Measurements from ENCODE around the gene CUBN. TPM values are rescaled to one million over a fixed set of nuclear protein-coding genes. Genes with fewer than 3 reads are reported as not detected.

CUBN gene
- total RNA-seq, 3 donors from 2014 or later (not counting 1 experiment from before 2014, with no cell fraction given): 4.7 to 5.6 (median 5.1) TPM

DNA sequence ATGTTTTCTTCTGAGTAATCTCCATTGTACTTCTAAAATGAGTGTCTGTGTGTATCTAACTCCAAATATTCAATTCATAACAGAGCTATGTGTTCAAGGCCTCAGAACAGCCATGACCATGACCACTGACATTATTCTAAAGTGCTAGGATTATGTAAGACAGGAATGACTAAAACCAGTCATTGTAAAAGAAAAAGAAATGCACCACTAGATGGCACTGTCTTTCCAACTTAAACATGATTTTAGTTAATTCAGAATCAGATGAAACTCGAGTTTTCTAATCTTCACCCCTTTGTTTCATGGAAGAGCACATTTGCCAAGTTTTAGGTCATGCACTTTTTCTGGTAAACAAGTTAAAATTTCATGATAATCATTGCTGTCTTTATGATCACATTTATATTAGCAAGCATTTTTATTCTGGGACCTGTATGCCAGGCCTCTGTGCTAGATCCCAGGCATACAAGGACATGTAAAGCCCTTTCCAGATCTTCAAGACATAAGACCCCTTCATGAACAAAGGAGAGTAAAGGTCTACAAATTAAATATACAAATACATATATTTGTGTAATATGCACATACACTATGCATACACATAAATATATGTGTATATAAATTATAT lies 286.2 kb downstream of the CUBN start:
- H3K4me3 Mint-ChIP-seq: no peak overlapping the region

DNA sequence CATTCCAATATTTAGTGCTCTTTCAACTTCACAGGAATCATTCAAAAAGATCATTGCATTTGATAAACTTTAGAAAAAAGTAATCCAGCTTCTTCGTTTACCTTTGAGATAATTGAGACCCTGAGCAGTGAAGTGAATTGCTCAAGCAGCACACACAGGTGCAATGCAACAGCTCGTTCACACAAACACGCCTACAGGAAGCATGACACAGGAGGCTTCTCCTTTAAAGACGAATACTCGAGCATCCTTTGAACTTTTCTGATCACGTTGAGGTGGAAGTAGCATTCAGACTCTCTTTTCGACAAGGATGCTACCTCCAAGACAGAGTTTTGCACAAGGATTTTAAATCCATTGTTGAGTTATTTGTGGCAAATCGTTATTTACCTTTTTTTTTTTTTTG lies 294.4 kb downstream of the CUBN start:
- no peak overlapping the region for H3K4me3 ChIP-seq (ENCODE audit: low read length)
- peak in 1 of 2 donors; percentile 72 for DNase-seq
- H3K4me3 Mint-ChIP-seq: no peak overlapping the region
- no peak overlapping the region for H3K27ac ChIP-seq (ENCODE audit: low read length)
- no peak for ATAC-seq
- no peaks in the 10 kb centered on the region for H3K9me3 Mint-ChIP-seq
- H3K4me1 ChIP-seq (ENCODE audit: control insufficient read depth, insufficient read depth, low read length): no peaks in the 10 kb centered on the region
- intact Hi-C loops (cut with micrococcal nuclease): no loop called here
- no peaks in the 10 kb centered on the region for H3K36me3 ChIP-seq (ENCODE audit: control insufficient read depth, insufficient read depth, low read length)
- no peak overlapping the region for H3K27ac Mint-ChIP-seq
- H3K27me3 Mint-ChIP-seq (ENCODE audit: low read depth in 2 of 2): peaks cover 0 to 18% of the 10 kb centered on the region in 2 donors
- TF ChIP-seq, protein P1, sequence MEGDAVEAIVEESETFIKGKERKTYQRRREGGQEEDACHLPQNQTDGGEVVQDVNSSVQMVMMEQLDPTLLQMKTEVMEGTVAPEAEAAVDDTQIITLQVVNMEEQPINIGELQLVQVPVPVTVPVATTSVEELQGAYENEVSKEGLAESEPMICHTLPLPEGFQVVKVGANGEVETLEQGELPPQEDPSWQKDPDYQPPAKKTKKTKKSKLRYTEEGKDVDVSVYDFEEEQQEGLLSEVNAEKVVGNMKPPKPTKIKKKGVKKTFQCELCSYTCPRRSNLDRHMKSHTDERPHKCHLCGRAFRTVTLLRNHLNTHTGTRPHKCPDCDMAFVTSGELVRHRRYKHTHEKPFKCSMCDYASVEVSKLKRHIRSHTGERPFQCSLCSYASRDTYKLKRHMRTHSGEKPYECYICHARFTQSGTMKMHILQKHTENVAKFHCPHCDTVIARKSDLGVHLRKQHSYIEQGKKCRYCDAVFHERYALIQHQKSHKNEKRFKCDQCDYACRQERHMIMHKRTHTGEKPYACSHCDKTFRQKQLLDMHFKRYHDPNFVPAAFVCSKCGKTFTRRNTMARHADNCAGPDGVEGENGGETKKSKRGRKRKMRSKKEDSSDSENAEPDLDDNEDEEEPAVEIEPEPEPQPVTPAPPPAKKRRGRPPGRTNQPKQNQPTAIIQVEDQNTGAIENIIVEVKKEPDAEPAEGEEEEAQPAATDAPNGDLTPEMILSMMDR (IDR thresholded peaks at IDR 0.05): no peak
- H3K9me3 ChIP-seq (ENCODE audit: control insufficient read depth, insufficient read depth, low read length): no peaks in the 10 kb centered on the region
- 42% methylated on average over 7 of the region's 8 CpGs for WGBS (ENCODE audit: insufficient coverage)
- no peaks in the 10 kb centered on the region for H3K36me3 Mint-ChIP-seq
- no peaks in the 10 kb centered on the region for H3K4me1 Mint-ChIP-seq
- no peaks in the 10 kb centered on the region for H3K27me3 ChIP-seq (ENCODE audit: control insufficient read depth, insufficient read depth, low read length)

More for the DNA sequence above, 286.2 kb downstream of the CUBN start:
- WGBS (ENCODE audit: insufficient coverage): 0% methylated on average over 1 of the region's 1 CpG
- H3K4me1 ChIP-seq (ENCODE audit: control insufficient read depth, insufficient read depth, low read length): no peaks in the 10 kb centered on the region
- no peaks in the 10 kb centered on the region for H3K36me3 Mint-ChIP-seq
- no peaks in the 10 kb centered on the region for H3K9me3 ChIP-seq (ENCODE audit: control insufficient read depth, insufficient read depth, low read length)
- no peaks in the 10 kb centered on the region for H3K36me3 ChIP-seq (ENCODE audit: control insufficient read depth, insufficient read depth, low read length)
- no peak overlapping the region for H3K27ac ChIP-seq (ENCODE audit: low read length)
- H3K4me1 Mint-ChIP-seq: peaks cover 0 to 6% of the 10 kb centered on the region in 2 donors
- H3K4me3 ChIP-seq (ENCODE audit: low read length): no peak overlapping the region
- DNase-seq (peak in 1 of 2 donors; percentile 79), ATAC-seq (peak; percentile 65 to 69 (median 67))
- intact Hi-C loops (cut with micrococcal nuclease): loop anchor here (1.0 to 10.0 kb wide), 2 partner anchors 414 to 591 kb away; no protein-coding TSS in a partner anchor
- TF ChIP-seq, protein P1 (IDR thresholded peaks at IDR 0.05): peak; percentile 75
- no peaks in the 10 kb centered on the region for H3K9me3 Mint-ChIP-seq
- no peak overlapping the region for H3K27ac Mint-ChIP-seq
- no peaks in the 10 kb centered on the region for H3K27me3 ChIP-seq (ENCODE audit: control insufficient read depth, insufficient read depth, low read length)
- H3K27me3 Mint-ChIP-seq (ENCODE audit: low read depth in 2 of 2): peaks cover 2 to 8% of the 10 kb centered on the region in 2 donors

DNA sequence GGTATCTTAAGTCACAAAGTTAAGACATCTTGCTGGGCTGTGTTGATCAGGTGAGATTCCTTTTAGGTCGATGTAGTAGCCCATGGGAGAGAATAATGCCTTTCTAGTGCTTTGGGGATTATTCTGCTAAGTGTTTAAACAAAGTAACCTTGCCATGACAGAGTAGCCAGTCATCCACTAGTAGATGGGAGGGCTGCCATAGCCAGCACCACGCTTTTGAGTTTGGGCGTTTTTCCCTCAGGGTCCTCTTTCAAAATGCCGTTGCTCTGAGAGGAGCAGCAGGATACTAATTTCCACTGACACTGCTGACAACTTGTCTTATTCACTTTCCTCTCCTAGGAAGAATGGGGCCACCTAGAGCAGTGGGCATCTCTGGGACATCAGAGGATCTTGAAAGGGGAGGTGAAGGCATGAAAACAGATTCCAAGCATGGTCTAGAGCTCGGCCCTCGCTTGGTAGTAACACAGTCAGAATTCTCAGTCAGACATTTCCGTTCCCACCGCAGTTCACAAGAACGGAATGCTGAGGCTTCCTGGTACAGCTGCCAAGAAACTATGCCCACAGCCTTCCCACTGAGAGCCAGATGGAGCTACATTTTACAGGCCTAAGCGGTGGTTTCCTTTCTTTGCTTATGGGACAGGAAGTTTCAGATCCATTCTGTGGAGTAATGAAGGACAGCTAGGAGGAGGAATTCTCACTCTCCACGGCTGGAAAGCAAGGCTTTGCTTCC lies 297.1 kb downstream of the CUBN start:
- H3K36me3 ChIP-seq (ENCODE audit: control insufficient read depth, insufficient read depth, low read length): no peaks in the 10 kb centered on the region
- H3K27me3 Mint-ChIP-seq (ENCODE audit: low read depth in 2 of 2): peaks cover 0 to 18% of the 10 kb centered on the region in 2 donors
- H3K36me3 Mint-ChIP-seq: no peaks in the 10 kb centered on the region
- no peak for ATAC-seq
- no peaks in the 10 kb centered on the region for H3K9me3 Mint-ChIP-seq
- peaks cover 7% of the 10 kb centered on the region for H3K4me1 ChIP-seq (ENCODE audit: control insufficient read depth, insufficient read depth, low read length)
- 43% methylated on average over 11 of the region's 11 CpGs for WGBS (ENCODE audit: insufficient coverage)
- no peak overlapping the region for H3K4me3 Mint-ChIP-seq
- H3K9me3 ChIP-seq (ENCODE audit: control insufficient read depth, insufficient read depth, low read length): no peaks in the 10 kb centered on the region
- H3K27ac ChIP-seq (ENCODE audit: low read length): no peak overlapping the region
- H3K27ac Mint-ChIP-seq: no peak overlapping the region
- no peak overlapping the region for H3K4me3 ChIP-seq (ENCODE audit: low read length)
- intact Hi-C loops (cut with micrococcal nuclease): no loop called here
- DNase-seq: no peak
- no peaks in the 10 kb centered on the region for H3K27me3 ChIP-seq (ENCODE audit: control insufficient read depth, insufficient read depth, low read length)
- TF ChIP-seq, protein P1 (IDR thresholded peaks at IDR 0.05): no peak
- peaks cover 10 to 11% of the 10 kb centered on the region in 2 donors for H3K4me1 Mint-ChIP-seq

All from natural killer cell (primary cell).